HG03135 (cell line): ENCODE data around the gene DSTYK.
"Not testable (repeated sequence)": the region's sequence is repeated elsewhere in the genome, so short reads cannot be mapped to it uniquely, and the experiment has no call there.

Experiments
- ATAC-seq: cut with Tn5 transposase; IDR thresholded peaks from one replicate; pipeline ENCODE4 v1.9.1; 2021; ENCODE audit warnings: mild to moderate bottlenecking, moderate library complexity; ENCODE audit not compliant: unreplicated experiment

Gene DSTYK

DNA sequence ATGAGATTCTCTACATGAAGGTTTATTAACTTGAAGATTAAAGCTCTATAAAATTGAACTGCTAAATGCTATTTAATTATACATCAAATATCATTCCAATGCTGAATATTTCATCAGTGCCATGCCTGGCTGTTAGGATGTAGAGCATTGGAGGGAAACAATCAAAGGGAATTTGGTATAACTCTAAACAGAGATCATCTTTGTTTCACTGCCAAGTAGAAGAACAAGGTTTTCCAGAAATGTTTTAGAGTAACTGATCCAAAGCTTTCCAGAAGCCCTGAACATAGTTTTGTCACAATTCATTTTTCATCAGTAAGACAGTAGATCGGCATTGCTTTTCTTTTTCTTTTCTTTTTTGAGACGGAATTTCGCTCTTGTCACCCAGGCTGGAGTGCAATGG is 5.9 kb upstream of the DSTYK start:
- no peak for ATAC-seq

DNA sequence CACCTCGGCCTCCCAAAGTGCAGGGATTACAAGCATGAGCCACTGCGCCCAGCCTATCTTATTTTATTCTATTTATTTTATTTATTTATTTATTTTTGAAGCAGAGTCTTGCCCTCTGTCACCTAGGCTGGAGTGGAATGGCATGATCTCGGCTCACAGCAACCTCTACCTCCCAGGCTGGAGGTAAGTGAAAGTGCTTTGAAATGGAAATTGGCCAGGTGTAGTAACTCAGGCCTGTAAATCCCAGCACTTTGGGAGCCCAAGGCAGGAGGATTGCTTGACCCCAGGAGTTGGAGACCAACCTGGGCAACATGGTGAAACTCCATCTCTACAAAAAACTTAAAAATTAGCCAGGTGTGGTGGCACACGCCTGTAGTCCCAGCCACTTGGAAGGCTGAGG is 5.1 kb upstream of the DSTYK start:
- no peak for ATAC-seq

DNA sequence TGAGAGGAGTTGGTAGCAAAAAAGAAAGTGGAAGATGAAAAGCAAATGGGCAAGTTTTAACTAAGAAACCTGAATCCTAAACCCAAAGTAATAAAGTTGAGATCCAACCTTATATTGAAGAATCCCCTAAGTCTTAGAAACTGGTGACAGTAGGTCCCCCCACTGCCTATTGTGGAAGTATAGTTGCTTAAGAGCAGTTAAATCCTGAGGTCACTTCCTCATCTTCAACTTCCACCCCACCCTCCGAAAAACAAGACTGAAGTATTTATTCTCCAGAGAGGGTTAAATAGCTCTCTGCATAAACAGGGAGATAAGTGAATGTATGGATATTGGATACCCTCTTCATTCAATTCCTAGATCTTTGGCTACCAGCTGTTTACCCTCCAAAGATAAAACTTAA is 3.3 kb upstream of the DSTYK start:
- ATAC-seq = no peak

DNA sequence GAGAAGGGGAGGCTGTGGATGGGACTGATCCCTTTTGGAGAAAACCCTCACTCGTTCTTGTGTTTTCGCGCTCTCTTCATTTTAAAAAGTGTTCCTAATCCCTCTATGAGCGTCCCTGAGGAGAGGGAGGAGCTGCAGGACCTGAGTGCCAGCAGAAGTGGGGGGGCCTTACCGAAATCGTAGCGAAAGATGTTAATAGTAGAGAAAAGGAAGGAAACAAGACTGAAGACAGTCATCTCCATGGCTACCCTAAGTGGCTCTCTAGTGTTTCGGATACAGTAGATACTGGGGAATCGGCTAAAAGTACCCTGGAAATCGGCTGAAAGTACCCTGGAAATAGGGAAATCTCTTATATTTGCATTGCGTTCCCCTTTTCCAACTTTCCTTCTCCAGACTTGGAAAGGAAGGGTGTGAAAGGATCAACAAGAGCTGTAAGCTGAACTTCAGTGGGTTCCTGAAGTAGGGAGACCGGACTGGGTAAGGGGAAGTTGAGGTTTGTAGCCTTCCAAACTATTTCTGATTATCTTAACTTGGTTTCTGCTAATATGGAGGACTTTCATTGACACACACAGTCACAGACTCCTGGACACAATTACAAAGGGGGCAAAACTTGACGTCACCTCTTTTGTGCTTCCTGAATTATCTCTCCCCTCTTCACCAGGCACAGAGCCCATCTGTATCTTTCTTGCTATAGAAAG is 486 bp upstream of the DSTYK start:
- ATAC-seq = peak; percentile 23

DNA sequence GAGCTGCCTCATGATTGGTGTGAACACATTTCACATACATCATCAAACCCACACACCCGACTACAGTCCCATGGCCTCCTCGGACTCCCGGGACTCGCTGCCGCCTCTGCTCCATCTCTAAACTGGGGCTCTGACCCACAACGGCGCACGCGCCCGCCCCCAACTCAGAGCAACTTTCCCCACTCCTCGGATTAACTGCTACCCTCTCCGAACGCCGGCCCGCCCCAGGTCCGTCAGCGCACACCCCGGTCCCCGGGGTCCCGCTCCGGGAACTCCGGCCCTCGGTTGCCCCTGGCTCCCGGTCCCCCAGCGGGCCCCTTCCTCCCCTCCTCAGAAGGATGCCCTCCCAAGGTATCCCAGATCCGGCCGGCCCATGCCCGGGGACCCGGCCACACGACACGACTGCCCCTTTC is 740 bp downstream of the DSTYK start:
- ATAC-seq = peak; percentile 19

DNA sequence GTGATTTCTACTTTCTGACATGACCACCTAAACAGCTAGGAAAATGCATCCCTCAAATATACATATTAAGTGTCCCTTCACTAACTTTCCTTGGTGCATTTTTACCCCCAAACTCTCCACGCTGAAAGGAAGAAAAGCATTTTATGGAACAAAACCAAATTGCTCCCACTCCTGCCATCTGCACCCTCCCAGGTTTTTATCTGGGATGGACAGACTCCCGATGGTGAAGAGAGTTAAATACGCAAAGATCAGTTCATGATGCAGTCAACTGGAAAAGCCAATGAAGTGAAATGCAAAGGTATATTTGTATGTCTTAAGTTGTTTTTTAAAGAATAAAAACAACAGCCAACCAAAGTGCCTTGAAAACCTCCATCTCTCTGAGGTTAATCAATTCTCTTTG is 2.7 kb downstream of the DSTYK start:
- no peak for ATAC-seq

DNA sequence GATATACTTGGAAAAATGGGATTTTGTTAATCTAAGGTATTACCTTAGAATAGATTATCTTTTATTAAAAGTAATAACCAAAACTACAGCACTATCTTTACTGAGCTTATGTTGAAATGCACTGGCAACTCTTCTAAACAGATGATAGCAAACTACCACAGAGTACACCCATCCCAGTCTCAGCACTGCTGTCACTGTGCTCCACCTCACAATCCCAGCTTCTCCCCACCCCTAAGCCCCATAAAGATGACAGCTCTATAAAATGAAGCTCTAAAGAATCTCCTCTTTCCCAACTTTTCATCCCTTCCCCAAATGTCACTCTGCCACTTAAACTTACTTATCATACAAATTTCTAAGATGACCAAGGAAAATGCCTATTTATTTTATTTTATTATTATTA is 6.4 kb downstream of the DSTYK start:
- ATAC-seq = no peak

DNA sequence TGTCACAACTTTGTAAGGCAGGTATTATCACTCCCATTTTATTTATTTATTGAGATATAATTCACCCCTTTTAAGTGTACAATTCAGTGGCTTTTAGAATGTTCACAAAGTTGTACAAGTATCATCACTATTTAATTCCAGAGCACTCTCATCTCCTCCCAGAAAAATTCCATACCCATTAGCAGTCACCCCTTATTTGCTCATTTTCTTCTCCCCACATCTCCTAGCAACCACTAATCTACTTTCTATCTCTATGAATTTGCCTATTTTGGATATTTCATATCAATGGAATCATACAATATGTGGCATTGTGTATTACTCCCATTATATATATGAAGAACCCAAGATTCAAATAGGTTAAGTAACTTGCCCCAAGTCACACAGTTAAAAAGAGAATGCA is 7.0 kb downstream of the DSTYK start:
- no peak for ATAC-seq

DNA sequence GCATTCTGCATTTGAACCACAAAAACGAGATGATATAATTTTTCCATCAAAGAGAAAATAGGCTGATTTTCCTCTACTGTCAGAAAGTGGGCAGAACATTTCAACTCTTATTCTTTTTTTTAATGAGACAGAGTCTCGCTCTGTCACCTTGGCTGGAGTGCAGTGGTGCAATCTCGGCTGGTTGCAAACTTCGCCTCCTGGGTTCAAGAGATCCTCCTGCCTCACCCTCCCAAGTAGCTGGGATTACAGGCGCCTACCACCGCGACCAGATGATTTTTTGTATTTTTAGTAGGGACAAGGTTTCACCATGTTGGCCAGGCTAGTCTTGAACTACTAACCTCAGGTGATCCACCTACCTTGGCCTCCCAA is 11.6 kb downstream of the DSTYK start:
- no peak for ATAC-seq

DNA sequence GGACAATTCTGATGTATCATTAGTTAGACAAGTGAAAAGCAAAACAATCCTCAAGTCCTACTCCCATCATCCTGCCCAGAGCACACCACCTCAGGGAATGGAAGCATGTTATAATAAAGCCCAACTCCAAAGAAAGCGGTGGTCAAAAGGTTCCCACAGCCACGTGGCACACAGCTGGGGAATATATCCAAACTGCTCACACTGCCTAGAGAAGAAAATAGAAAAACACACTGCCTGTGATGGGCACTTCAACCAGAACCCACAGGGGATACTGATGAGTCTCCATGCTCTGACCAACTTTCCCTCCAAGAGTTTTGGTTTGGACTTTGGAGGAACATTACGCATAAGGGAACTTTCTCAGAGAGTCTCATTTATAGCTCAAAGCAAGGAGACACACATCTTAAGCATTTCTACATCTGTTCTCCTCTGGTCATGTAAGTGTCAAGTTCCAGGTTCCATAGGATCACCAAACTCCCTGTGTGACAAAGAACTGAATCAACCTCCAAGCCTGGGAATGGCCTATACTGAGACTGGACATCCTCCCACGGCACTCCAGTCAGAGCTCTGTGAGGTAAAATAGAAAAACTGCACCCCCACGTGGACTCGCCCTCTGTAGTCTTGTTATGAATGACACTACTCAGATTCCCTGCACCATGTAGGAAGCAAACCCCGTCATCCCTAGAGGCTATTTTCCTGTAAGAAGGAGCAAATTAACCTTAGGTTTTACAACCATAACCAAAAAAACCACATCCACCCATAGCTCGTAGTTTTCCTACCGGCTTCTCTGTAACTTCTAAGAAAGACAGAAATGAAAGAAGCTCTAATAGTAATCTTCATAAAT is 12.2 kb downstream of the DSTYK start:
- ATAC-seq = no peak

DNA sequence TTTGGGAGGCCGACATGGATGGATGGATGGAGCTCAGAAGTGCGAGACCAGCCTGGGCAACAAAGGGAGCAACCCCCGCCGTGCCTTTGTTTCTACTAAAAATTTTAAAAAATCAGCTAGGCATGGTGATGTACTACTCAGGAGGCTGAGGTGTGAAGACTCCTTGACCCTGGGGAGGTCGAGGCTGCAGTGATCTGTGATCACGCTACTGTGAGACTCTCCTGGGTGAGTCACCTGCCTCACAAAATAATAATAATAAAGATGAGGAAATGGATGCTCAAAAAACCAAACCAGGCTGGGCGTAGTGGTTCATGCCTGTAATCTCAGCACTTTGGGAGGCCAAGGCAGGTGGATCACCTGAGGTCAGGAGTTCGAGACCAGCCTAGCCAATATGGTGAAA is 19.2 kb downstream of the DSTYK start:
- no peak for ATAC-seq

DNA sequence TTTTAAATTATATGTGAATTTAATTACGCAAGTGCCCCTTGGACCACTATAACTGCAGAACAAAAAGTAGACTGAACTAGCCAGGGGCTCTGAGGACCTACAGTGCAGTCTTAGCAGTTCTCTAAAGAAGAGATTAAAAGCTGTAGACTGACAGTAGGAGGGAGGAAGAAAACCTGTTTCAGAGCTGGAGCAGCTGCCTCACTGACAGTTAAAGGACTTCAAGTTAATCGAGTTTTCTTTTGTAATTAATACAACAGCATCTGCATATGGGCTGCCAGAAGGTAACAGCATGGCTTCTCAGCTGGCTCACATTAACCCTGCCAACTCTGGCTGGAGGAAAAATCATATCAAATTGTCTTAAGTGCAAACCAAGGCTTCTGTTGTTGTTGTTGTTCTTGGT is 19.9 kb downstream of the DSTYK start:
- no peak for ATAC-seq

DNA sequence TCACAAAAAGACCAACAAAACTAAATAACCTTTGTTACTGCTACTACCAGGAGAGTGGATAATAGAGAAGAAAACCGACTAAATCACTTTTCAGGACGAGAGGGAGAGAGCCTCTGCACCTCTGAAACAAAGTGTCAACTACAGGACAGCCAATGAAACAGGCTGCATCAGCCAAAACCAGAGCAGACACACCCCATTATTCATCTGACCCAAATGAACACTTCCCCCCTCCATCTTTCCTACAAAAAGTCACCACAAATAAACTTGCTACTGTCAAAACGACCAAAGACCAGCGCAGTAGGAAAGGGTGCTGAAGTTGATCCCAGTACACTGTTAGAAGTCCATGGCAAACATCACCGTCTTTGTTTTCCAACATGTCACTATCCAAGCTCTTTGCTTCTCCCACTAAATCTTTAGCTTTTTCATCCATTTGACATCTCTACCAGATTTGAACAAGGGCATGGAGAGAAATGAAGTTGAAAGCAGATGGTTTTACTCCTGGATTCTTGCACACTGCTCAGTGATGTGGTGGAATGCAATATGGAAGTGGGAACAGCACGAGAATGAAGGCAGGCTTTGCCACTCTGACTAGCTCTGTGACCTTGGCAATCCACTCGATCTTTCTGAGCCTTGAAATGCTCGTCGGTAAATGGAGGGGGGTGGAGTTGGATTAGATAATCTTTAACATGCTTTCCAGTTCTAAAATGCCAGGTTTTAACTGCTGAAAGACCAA is 20.5 kb downstream of the DSTYK start:
- no peak for ATAC-seq

DNA sequence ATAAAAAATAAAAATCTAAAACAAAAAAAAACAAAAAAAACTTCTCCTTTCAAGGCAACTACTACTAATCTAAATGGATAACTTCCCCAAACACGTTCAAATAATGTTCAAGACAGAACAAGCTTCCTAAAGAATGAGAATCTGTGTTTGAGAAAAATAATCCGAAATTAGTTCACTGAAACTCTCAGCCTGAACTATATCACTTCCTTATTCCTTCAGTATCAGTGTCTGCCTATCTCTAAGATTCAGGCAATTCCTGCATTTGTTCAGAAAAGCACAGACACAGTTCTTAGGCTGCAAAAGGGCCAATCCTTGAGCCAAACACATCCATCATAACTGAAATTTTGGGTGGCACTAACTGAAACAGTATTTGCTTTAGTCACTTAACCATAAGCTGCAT is 22.4 kb downstream of the DSTYK start:
- ATAC-seq = no peak

DNA sequence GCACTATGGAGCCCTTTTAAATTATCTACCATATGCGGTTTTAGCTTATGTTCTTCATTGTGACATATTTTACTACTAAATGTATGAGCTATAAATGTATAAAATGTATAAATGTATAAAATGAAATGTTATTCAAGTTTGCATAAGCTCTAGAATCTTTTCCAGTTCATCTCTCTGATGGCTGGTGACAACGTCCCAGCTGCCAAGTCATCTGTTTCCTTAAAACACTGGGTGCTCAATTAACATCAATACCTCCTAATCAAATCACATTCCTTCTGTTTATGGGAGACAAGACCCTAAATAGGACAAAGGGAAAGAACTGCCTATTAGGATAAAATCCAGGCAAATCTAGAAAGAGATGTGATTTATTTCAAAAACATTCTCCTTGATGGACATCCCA is 22.9 kb downstream of the DSTYK start:
- ATAC-seq = no peak

DNA sequence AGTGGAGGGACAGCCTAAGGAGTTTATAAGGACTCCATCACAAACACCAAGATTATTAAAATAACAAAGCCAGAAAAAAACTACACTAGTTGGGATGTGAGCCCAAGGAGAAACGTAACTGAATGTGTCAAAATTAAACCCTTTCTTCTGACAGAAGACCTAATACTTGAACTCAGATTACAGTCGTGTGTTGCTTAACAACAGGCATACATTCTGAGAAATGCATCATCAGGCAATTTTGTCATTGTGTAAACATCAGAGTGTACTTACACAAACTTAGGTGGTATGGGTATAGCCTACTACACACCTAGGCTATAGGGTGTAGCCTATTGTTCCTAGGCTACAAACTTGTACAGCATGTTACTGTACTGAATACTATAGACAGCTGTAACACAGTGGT is 23.4 kb downstream of the DSTYK start:
- no peak for ATAC-seq

DNA sequence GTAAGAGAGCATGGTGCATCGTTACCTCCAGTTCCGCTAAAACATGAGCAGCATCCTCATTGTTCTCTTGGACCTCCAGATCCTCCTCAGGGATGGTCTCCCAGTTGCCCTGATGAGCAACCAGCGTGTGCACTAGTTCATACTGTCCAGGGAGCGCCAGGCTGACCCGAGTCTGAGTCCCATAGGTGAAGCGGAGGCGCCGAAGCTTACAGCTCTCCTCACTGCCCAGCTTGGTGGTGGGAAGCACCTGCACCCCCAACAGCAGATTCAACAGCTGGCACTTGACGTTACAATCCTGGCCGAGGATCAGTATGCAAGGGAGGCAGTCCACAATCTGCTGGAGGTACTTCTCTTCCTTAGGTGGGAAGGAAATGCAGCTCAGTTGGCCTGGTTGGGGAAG is 24.1 kb downstream of the DSTYK start:
- no peak for ATAC-seq

DNA sequence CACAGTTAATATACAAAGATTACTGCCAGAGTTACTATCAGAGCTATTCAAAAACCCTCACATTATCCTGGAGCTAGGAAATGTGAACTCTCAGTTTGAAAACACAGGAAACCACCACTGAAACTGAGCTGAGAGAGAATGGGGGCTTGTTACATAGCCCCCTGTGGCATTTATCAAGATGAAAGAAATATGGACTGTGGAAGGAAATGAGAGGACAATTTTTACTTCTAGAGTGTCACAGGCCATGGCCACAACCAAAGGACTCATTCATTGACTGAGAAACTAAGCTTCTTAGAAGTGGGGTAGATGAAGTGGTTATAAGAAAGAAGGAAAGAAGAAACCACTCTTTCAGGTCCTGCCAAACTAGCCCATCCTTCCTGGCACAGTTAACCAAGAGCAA is 25.3 kb downstream of the DSTYK start:
- no peak for ATAC-seq

DNA sequence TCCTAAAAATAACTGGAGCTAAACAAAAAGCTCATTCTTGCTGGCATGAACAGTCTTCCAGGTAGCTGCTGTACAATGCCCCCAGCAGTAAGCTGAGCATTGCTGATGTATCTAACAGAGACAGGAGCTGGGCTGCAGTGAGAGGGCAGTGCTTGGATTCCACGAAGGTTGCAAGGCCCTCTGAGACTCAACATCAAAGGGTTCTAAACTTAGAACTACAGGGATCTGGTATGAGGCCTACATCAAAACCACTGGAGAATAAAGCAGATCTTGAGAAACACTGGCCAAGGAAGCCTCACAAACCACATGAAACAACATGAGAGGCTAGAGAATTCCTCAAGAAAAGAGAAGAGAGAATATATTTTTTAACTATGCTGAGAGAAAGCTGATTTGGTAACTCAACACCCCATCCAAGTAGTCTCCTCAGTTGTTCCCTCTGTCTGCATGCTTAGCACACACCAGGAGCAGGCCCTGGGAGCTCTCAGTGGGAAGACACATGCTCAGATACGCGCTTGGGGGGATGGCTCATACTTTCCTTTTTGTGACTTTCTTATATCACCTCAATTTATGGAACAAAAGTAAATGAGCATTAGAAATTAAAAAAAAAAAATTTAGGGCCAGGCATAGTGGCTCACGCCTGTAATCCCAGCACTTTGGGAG is 27.7 kb downstream of the DSTYK start:
- ATAC-seq = no peak

DNA sequence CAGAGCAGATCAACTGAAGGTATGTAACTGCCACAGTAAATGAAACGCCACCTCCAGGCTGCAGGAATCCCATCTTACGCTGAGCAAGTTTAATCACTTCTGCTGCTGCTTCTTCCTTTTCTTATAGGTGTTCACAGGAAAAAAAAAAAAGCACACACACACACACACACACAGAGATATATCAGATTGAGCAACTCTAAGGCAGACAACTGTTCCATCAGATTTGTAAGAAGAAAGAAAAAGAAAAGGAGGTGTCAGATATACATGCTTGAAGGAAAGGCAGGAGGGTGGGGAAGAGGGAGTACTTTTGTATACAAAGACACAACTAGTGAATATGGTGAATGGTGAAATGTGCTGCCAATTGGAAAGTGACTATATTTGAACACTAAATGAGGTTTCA is 28.6 kb downstream of the DSTYK start:
- ATAC-seq = no peak

DNA sequence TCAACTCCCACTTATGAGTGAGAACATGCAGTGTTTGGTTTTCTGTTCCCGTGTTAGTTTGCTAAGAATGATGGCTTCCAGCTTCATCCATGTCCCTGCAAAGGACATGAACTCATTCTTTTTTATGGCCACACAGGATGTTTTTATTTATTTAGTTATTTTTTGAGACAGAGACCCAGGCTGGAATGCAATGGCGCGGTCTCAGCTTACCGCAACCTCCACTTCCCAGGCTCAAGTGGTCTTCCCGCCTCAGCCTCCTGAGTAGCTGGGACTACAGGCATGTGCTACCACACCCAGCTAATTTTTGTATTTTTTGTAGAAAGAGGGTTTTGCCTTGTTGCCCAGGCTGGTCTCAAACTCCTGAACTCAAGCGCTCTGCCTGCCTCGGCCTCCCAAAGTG is 31.2 kb downstream of the DSTYK start:
- not testable (repeated sequence) for ATAC-seq
